ENCODE measurements around the gene SPAG16. TPM values are rescaled to one million over a fixed set of nuclear protein-coding genes. Genes with fewer than 3 reads are reported as not detected.
A peak's percentile ranks its signal among the peaks of the same experiment; 100 is the strongest.

Gene SPAG16
- total RNA-seq, 1 experiment from 2014 or later, result 17.3 TPM

DNA sequence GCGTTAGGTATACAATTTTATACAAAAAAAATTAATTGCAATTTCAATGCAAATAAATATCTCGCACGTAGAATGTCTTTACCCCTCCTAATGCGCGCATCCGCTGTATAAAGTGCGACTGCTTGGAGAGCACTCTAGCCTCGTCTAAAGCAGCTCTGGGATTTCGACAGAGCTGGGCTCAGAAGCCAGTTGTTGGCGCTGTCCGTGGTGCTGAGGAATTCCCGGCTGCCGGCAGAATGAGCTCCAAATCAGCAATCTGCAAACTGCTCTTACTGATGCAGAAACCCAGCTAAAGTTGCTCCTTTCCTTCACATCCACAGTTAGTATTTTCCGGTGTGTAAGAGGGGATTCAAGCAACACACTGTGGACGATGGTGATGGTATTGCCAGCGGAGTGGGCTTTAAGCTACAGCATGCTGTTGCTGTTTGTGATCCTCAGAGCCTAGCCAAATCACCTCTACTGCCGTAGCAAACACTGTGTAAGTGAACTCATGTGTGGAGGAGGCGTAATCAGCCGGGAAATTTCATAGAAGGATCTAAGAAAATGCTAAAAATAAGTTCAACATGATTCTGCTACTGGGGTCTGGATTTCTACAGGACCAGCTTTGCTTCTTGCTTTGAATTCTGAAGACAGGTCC, 1126.8 kb downstream of the SPAG16 start, which contains the start of gene VWC2L:
TSS of gene VWC2L (plus strand) at position 137 of the 637 bp plus-strand sequence. CDS start 3,140 bp downstream, outside the sequence.
- peak; percentile 88 for DNase-seq
- Mint-ChIP-seq H3K4me3 (peak within 1 kb of the TSS in 1 of 2 experiments; percentile 60; a peak in 2 of 5 replicates), H3K9me3 (no peaks in the 10 kb centered on the region), H3K27ac (0 out of 7 replicates have a peak within 1 kb of the TSS, but pooled peaks of 1 of the 3 experiments have one; percentile 22), H3K36me3 (ENCODE audit: insufficient read depth in 1 of 3, low read depth in 3 of 3) (no peaks in the 10 kb centered on the region), H3K27me3 (ENCODE audit: low read depth) (peaks cover 12% of the 10 kb centered on the region; the same call in 1 of the 2 replicates), H3K4me1 (peaks cover 0 to 3% of the 10 kb centered on the region in 2 experiments; a peak in 1 of 4 replicates)
- TF ChIP-seq, protein P1, sequence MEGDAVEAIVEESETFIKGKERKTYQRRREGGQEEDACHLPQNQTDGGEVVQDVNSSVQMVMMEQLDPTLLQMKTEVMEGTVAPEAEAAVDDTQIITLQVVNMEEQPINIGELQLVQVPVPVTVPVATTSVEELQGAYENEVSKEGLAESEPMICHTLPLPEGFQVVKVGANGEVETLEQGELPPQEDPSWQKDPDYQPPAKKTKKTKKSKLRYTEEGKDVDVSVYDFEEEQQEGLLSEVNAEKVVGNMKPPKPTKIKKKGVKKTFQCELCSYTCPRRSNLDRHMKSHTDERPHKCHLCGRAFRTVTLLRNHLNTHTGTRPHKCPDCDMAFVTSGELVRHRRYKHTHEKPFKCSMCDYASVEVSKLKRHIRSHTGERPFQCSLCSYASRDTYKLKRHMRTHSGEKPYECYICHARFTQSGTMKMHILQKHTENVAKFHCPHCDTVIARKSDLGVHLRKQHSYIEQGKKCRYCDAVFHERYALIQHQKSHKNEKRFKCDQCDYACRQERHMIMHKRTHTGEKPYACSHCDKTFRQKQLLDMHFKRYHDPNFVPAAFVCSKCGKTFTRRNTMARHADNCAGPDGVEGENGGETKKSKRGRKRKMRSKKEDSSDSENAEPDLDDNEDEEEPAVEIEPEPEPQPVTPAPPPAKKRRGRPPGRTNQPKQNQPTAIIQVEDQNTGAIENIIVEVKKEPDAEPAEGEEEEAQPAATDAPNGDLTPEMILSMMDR (conservative IDR thresholded peaks at IDR 0.05), result no peak
- no peaks in the 10 kb centered on the region for H3K27me3 ChIP-seq (ENCODE audit: insufficient read depth, low read length)
- no peaks in the 10 kb centered on the region for H3K4me1 ChIP-seq (ENCODE audit: insufficient read depth, low read length)
- H2BK12ac ChIP-seq (ENCODE audit: insufficient read length, low read depth, low read length), result no peak within 1 kb of the TSS
- no peak within 1 kb of the TSS for H3K9ac ChIP-seq (ENCODE audit: extremely low read depth, insufficient read length, low read length)
- H3K23ac ChIP-seq (ENCODE audit: insufficient read length, low read depth, low read length), result no peak within 1 kb of the TSS
- H3K4me2 ChIP-seq (ENCODE audit: insufficient read depth, insufficient read length, low read length), result no peak within 1 kb of the TSS
- H2BK5ac ChIP-seq (ENCODE audit: insufficient read length, low read length), result no peak within 1 kb of the TSS
- no peaks in the 10 kb centered on the region for H3K79me1 ChIP-seq (ENCODE audit: insufficient read depth, low read depth, low read length, poor library complexity, severe bottlenecking)
- WGBS (ENCODE audit: extremely low coverage, insufficient read length, low lambda C conversion rate), result no CpG with 5 or more reads among the region's 19 CpGs
- no peak within 1 kb of the TSS for H3K4ac ChIP-seq (ENCODE audit: low read depth, low read length)
- no peak within 1 kb of the TSS for H2AK5ac ChIP-seq (ENCODE audit: insufficient read length, low read length)
- H3K9me3 ChIP-seq (ENCODE audit: control insufficient read depth, low read depth, low read length), result no peaks in the 10 kb centered on the region
- no peak within 1 kb of the TSS for H3K27ac ChIP-seq (ENCODE audit: insufficient read length, low read depth, low read length)
- no peak within 1 kb of the TSS for H3K56ac ChIP-seq (ENCODE audit: insufficient read length, low read depth, low read length)
- no peak within 1 kb of the TSS for H4K8ac ChIP-seq (replicated peaks; ENCODE audit: insufficient read length, low read depth, low read length)
- no peaks in the 10 kb centered on the region for H3K79me2 ChIP-seq (ENCODE audit: insufficient read depth, low read length)
- H2BK20ac ChIP-seq (ENCODE audit: low read depth, low read length, poor library complexity, severe bottlenecking), result no peak within 1 kb of the TSS
- no peaks in the 10 kb centered on the region for H3K23me2 ChIP-seq (ENCODE audit: insufficient read length, low read depth, low read length, poor library complexity, severe bottlenecking)
- no peak within 1 kb of the TSS for H4K91ac ChIP-seq (ENCODE audit: insufficient read length, low read depth, low read length)
- no peak within 1 kb of the TSS for H3K18ac ChIP-seq (ENCODE audit: insufficient read length, low read depth, low read length)
- H3K14ac ChIP-seq (ENCODE audit: insufficient read depth, low read length), result no peak within 1 kb of the TSS
- no peak within 1 kb of the TSS for H2BK15ac ChIP-seq (ENCODE audit: low read depth, low read length)
- H3T11ph ChIP-seq (ENCODE audit: low read length), result no peak within 1 kb of the TSS
- no peak within 1 kb of the TSS for H4K5ac ChIP-seq (ENCODE audit: insufficient read length, low read depth, low read length)
- no peak within 1 kb of the TSS for H2BK120ac ChIP-seq (ENCODE audit: low read depth, low read length, poor library complexity, severe bottlenecking)
- no peak within 1 kb of the TSS for H2AFZ ChIP-seq (ENCODE audit: low read length)
- H4K20me1 ChIP-seq (ENCODE audit: control insufficient read depth, insufficient read depth, insufficient read length), result no peaks in the 10 kb centered on the region

Measured in H9 (cell line).